ENCODE results near the gene EPHA6.

EPHA6 gene

DNA sequence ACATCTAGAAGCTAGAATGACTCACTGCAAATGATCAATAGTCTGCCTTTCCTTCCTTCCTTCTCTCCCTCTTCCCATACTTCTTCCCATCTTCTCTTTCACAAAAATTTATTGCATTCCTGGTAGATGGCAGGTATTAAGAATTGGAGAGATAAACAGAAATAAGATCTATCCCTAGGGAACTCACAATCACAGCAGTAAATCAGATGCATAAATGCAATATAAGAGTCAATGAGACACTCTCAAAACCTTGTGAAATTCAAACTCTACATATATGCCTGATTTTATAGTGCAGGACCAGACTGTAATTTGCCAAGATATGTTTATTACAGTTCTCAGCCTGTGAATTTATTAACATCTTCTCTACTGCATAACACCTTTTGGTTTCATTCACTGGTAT is 871.9 kb downstream of the EPHA6 start:
- no peak overlapping the region for H3K4me3 ChIP-seq (ENCODE audit: low read length)
- no peaks in the 10 kb centered on the region for H3K27me3 ChIP-seq (ENCODE audit: control insufficient read depth, insufficient read depth, low read length)
- no peaks in the 10 kb centered on the region for H3K9me3 ChIP-seq (ENCODE audit: control insufficient read depth, insufficient read depth, low read length)
- H3K36me3 ChIP-seq (ENCODE audit: control insufficient read depth, insufficient read depth, low read length), result no peaks in the 10 kb centered on the region
- no peak overlapping the region for H3K27ac ChIP-seq (ENCODE audit: low read length)
- no peak for DNase-seq (ENCODE audit: low read depth, low spot score)
- H3K4me1 ChIP-seq (ENCODE audit: control insufficient read depth, insufficient read depth, low read length), result no peaks in the 10 kb centered on the region

GRCh38 chr3:97687734-97688133 is 873.3 kb downstream of the EPHA6 start:
- Histone ChIP-seq H3K4me1 (ENCODE audit: control insufficient read depth, insufficient read depth, low read length) (no peaks in the 10 kb centered on the region), H3K27me3 (ENCODE audit: control insufficient read depth, insufficient read depth, low read length) (no peaks in the 10 kb centered on the region), H3K27ac (ENCODE audit: low read length) (no peak overlapping the region), H3K9me3 (ENCODE audit: control insufficient read depth, insufficient read depth, low read length) (no peaks in the 10 kb centered on the region), H3K36me3 (ENCODE audit: control insufficient read depth, insufficient read depth, low read length) (no peaks in the 10 kb centered on the region), H3K4me3 (ENCODE audit: low read length) (no peak overlapping the region)
- DNase-seq (ENCODE audit: low read depth, low spot score), result peak; percentile 47
- no CpG with 5 or more reads among the region's 2 CpGs for WGBS (ENCODE audit: insufficient coverage, insufficient read length)

GRCh38 chr3:97689111-97689510 is 874.7 kb downstream of the EPHA6 start:
- Histone ChIP-seq H3K9me3 (ENCODE audit: control insufficient read depth, insufficient read depth, low read length) (no peaks in the 10 kb centered on the region), H3K27ac (ENCODE audit: low read length) (no peak overlapping the region), H3K4me1 (ENCODE audit: control insufficient read depth, insufficient read depth, low read length) (no peaks in the 10 kb centered on the region), H3K36me3 (ENCODE audit: control insufficient read depth, insufficient read depth, low read length) (no peaks in the 10 kb centered on the region), H3K4me3 (ENCODE audit: low read length) (no peak overlapping the region), H3K27me3 (ENCODE audit: control insufficient read depth, insufficient read depth, low read length) (no peaks in the 10 kb centered on the region)
- no peak for DNase-seq (ENCODE audit: low read depth, low spot score)
- WGBS (ENCODE audit: insufficient coverage, insufficient read length), result 100% methylated on average over 1 of the region's 4 CpGs

- Histone ChIP-seq H3K27me3 (ENCODE audit: control insufficient read depth, insufficient read depth, low read length) (no peaks in the 10 kb centered on the region), H3K9me3 (ENCODE audit: control insufficient read depth, insufficient read depth, low read length) (no peaks in the 10 kb centered on the region), H3K4me1 (ENCODE audit: control insufficient read depth, insufficient read depth, low read length) (no peaks in the 10 kb centered on the region), H3K27ac (ENCODE audit: low read length) (no peak overlapping the region), H3K4me3 (ENCODE audit: low read length) (no peak overlapping the region), H3K36me3 (ENCODE audit: control insufficient read depth, insufficient read depth, low read length) (no peaks in the 10 kb centered on the region)
- DNase-seq (ENCODE audit: low read depth, low spot score), result no peak
Measured at GRCh38 chr3:97689962-97690361, 875.6 kb downstream of the EPHA6 start.

DNA sequence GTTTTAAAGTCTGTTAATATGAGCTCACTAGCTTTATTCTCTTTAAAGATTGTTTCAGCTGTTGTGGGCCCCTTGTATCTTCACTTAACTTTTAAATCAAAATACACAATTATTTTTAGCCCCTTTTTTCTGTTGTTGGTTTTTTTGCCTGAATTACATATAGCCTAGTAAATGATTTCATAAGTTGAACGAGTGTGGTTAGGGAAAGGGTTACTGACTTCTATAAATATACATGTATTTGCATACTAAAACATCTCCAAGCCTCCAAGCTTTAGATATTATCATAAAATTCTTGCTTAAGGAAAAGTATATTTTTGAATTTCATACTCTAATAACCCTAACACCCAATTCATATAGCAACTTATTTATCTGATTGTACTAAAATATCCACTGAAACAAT is 877.0 kb downstream of the EPHA6 start:
- Histone ChIP-seq H3K36me3 (ENCODE audit: control insufficient read depth, insufficient read depth, low read length) (no peaks in the 10 kb centered on the region), H3K4me1 (ENCODE audit: control insufficient read depth, insufficient read depth, low read length) (no peaks in the 10 kb centered on the region), H3K4me3 (ENCODE audit: low read length) (no peak overlapping the region), H3K27me3 (ENCODE audit: control insufficient read depth, insufficient read depth, low read length) (no peaks in the 10 kb centered on the region), H3K27ac (ENCODE audit: low read length) (no peak overlapping the region), H3K9me3 (ENCODE audit: control insufficient read depth, insufficient read depth, low read length) (no peaks in the 10 kb centered on the region)
- no CpG with 5 or more reads among the region's 1 CpG for WGBS (ENCODE audit: insufficient coverage, insufficient read length)
- no peak for DNase-seq (ENCODE audit: low read depth, low spot score)

DNA sequence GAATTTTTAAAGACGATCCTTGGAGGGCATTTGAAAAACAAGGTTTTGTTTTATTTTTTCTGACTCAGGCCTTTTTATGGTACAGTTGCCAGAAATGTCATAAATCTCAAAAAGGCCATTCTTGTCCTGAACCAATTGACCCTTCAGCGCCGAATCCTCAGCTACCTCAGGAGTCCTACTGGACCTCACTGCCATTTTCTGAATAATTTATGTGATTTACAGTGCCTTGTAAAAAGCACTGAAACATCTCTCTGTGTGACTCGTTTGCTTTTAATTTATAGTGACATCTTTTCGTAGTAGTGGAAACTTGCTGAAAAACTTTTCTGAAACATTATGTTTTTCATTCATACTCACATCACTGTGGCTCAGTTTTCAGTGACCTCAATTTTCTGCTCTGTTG is 878.0 kb downstream of the EPHA6 start:
- Histone ChIP-seq H3K36me3 (ENCODE audit: control insufficient read depth, insufficient read depth, low read length) (no peaks in the 10 kb centered on the region), H3K4me3 (ENCODE audit: low read length) (no peak overlapping the region), H3K27me3 (ENCODE audit: control insufficient read depth, insufficient read depth, low read length) (no peaks in the 10 kb centered on the region), H3K27ac (ENCODE audit: low read length) (no peak overlapping the region), H3K9me3 (ENCODE audit: control insufficient read depth, insufficient read depth, low read length) (no peaks in the 10 kb centered on the region), H3K4me1 (ENCODE audit: control insufficient read depth, insufficient read depth, low read length) (no peaks in the 10 kb centered on the region)
- DNase-seq (ENCODE audit: low read depth, low spot score), result no peak
- WGBS (ENCODE audit: insufficient coverage, insufficient read length), result no CpG with 5 or more reads among the region's 5 CpGs

DNA sequence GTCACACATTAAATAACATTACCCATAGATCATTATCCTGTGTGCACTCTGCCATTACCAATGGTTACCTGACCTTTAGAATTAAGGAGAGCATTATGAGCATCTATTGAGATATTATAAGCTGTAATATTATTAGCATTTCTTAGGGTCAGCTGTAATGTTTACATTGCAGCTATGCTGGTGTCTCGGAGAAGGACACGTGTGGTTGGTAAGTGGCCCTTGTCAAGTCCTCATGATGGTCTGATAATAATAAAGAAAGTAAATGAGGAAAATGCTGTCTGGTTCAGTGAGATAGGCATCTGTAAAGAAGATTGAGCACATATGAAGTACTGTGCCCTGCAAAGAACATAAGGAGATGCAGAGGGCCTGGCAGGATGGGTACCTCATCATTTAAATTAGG is 878.4 kb downstream of the EPHA6 start:
- no CpG with 5 or more reads among the region's 2 CpGs for WGBS (ENCODE audit: insufficient coverage, insufficient read length)
- Histone ChIP-seq H3K27ac (ENCODE audit: low read length) (no peak overlapping the region), H3K27me3 (ENCODE audit: control insufficient read depth, insufficient read depth, low read length) (no peaks in the 10 kb centered on the region), H3K4me3 (ENCODE audit: low read length) (no peak overlapping the region), H3K9me3 (ENCODE audit: control insufficient read depth, insufficient read depth, low read length) (no peaks in the 10 kb centered on the region), H3K4me1 (ENCODE audit: control insufficient read depth, insufficient read depth, low read length) (no peaks in the 10 kb centered on the region), H3K36me3 (ENCODE audit: control insufficient read depth, insufficient read depth, low read length) (no peaks in the 10 kb centered on the region)
- DNase-seq (ENCODE audit: low read depth, low spot score), result no peak

DNA sequence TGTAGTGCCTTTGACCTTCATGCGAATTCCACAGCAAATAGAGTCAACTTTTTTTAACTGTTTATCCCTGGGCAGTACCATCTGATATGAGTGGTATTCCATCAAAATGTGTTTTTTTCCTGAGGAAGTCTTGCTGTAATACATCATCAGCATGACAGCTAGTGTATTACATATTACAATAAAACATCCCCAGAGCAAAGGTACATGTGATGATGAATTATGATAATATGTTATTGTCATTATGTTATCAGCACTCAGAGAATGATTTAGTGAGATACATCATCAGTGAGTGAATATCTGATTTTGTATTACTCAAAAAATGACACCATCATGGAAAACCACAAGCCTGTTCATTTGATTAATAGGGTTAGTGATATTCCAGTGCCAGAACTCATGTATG is 880.5 kb downstream of the EPHA6 start:
- Histone ChIP-seq H3K9me3 (ENCODE audit: control insufficient read depth, insufficient read depth, low read length) (no peaks in the 10 kb centered on the region), H3K27me3 (ENCODE audit: control insufficient read depth, insufficient read depth, low read length) (no peaks in the 10 kb centered on the region), H3K4me3 (ENCODE audit: low read length) (no peak overlapping the region), H3K36me3 (ENCODE audit: control insufficient read depth, insufficient read depth, low read length) (no peaks in the 10 kb centered on the region), H3K27ac (ENCODE audit: low read length) (no peak overlapping the region), H3K4me1 (ENCODE audit: control insufficient read depth, insufficient read depth, low read length) (no peaks in the 10 kb centered on the region)
- DNase-seq (ENCODE audit: low read depth, low spot score), result no peak
- WGBS (ENCODE audit: insufficient coverage, insufficient read length), result no CpG with 5 or more reads among the region's 1 CpG

DNA sequence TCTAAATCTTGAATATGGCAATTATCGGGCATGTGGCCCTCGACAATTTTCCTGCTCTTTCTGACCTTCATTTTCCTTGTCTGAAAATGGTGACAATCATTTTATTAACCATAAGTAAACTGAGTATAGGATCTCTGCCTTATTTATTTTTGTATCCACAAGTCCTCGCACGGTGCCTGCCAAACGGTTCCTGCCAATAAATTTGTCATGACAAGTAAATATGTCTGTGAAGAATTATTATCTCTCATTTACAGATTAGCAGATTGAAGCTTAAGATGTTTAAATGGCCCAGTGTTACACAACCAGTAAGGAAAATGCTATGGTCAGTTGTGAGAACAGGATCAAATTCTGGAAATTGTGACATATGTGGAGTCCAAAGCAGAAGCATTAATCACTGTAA is 884.3 kb downstream of the EPHA6 start:
- WGBS (ENCODE audit: insufficient coverage, insufficient read length), result no CpG with 5 or more reads among the region's 5 CpGs
- Histone ChIP-seq H3K9me3 (ENCODE audit: control insufficient read depth, insufficient read depth, low read length) (no peaks in the 10 kb centered on the region), H3K27me3 (ENCODE audit: control insufficient read depth, insufficient read depth, low read length) (no peaks in the 10 kb centered on the region), H3K4me1 (ENCODE audit: control insufficient read depth, insufficient read depth, low read length) (no peaks in the 10 kb centered on the region), H3K36me3 (ENCODE audit: control insufficient read depth, insufficient read depth, low read length) (no peaks in the 10 kb centered on the region), H3K27ac (ENCODE audit: low read length) (no peak overlapping the region), H3K4me3 (ENCODE audit: low read length) (no peak overlapping the region)
- DNase-seq (ENCODE audit: low read depth, low spot score), result no peak

DNA sequence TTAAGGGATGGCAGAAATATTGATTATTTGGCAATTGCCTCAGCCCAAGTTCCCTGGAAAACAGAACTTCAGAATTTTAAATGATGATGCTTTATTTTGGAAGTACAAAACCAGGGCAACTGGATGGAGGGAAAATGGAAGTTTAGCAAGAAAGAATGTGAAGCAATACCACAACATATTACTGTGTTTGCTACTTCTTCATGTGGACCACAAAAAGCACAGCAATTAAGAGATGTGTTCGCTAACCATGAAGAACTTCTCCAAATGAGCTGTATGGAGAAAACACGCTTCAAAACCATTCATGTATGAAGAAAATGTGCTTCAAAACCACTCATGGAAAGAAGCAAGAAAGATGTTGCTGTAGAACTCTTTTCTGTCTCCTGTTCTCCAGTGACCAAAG is 885.5 kb downstream of the EPHA6 start:
- no peak for DNase-seq (ENCODE audit: low read depth, low spot score)
- H3K27ac ChIP-seq (ENCODE audit: low read length), result no peak overlapping the region
- no CpG with 5 or more reads among the region's 2 CpGs for WGBS (ENCODE audit: insufficient coverage, insufficient read length)

GRCh38 chr3:97705764-97706163 is 891.4 kb downstream of the EPHA6 start:
- no peaks in the 10 kb centered on the region for H3K4me1 ChIP-seq (ENCODE audit: control insufficient read depth, insufficient read depth, low read length)
- no peak overlapping the region for H3K27ac ChIP-seq (ENCODE audit: low read length)
- WGBS (ENCODE audit: insufficient coverage, insufficient read length), result no CpG with 5 or more reads among the region's 2 CpGs

More for the DNA sequence above, 885.5 kb downstream of the EPHA6 start:
- Histone ChIP-seq H3K4me3 (ENCODE audit: low read length) (no peak overlapping the region), H3K4me1 (ENCODE audit: control insufficient read depth, insufficient read depth, low read length) (no peaks in the 10 kb centered on the region), H3K36me3 (ENCODE audit: control insufficient read depth, insufficient read depth, low read length) (no peaks in the 10 kb centered on the region), H3K27me3 (ENCODE audit: control insufficient read depth, insufficient read depth, low read length) (no peaks in the 10 kb centered on the region), H3K9me3 (ENCODE audit: control insufficient read depth, insufficient read depth, low read length) (no peaks in the 10 kb centered on the region)

More at GRCh38 chr3:97705764-97706163, 891.4 kb downstream of the EPHA6 start:
- H3K36me3 ChIP-seq (ENCODE audit: control insufficient read depth, insufficient read depth, low read length), result no peaks in the 10 kb centered on the region
- no peak overlapping the region for H3K4me3 ChIP-seq (ENCODE audit: low read length)
- no peaks in the 10 kb centered on the region for H3K27me3 ChIP-seq (ENCODE audit: control insufficient read depth, insufficient read depth, low read length)
- DNase-seq (ENCODE audit: low read depth, low spot score), result no peak
- H3K9me3 ChIP-seq (ENCODE audit: control insufficient read depth, insufficient read depth, low read length), result no peaks in the 10 kb centered on the region
